GM18907 (cell line): ENCODE data around the gene DIO3.
"Not testable (repeated sequence)": the region's sequence is repeated elsewhere in the genome, so short reads cannot be mapped to it uniquely, and the experiment has no call there.

Experiments
- ATAC-seq: cut with Tn5 transposase; IDR thresholded peaks from one replicate; pipeline ENCODE4 v1.9.1; 2021; ENCODE audit warnings: mild to moderate bottlenecking, moderate library complexity; ENCODE audit not compliant: unreplicated experiment

Gene DIO3

GRCh38 chr14:101540481-101541462 lies 20.5 kb upstream of the DIO3 start:
- no peak for ATAC-seq

DNA sequence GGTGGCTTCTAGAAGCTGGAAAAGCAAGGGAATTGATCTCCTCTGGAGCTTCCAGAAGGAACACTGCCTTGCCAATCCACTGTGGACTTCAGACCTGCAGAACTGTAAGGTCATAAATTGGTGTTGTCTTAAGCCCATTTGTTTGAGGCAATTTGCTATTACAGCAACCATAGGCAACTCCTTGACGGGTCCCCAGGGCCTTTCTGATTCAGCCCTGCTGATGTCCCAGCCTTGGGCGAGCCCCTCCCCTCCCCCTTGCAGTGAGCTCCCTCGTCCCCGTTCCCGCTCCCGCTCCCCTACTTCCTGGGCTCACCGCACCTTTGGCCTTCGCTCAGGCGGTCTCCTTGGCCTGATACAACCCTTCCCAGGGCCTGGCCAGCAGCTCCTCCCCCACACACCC lies 18.9 kb upstream of the DIO3 start:
- ATAC-seq = no peak

- ATAC-seq = no peak
Measured at GRCh38 chr14:101543814-101544213, 17.5 kb upstream of the DIO3 start.

DNA sequence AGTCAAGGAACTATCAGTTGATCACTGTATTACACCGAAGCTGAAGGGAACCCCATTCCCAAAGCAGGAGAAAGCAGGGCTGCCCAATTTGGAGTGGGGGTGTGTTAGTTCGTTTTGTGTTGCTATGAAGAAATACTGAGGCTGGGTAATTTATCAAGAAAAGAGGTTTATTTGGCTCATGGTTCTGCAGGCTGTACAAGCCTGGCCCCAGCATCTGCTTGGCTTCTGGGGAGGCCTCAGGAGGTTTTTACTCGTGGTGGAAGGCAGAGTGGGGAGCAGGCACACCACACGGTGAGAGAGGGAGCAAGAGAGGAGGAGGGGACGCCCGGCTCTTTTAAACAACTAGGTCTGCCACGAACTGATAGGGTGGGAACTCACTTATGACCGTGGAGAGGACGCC lies 16.7 kb upstream of the DIO3 start:
- ATAC-seq = no peak

- no peak for ATAC-seq
Measured at GRCh38 chr14:101546706-101547105, 14.6 kb upstream of the DIO3 start.

DNA sequence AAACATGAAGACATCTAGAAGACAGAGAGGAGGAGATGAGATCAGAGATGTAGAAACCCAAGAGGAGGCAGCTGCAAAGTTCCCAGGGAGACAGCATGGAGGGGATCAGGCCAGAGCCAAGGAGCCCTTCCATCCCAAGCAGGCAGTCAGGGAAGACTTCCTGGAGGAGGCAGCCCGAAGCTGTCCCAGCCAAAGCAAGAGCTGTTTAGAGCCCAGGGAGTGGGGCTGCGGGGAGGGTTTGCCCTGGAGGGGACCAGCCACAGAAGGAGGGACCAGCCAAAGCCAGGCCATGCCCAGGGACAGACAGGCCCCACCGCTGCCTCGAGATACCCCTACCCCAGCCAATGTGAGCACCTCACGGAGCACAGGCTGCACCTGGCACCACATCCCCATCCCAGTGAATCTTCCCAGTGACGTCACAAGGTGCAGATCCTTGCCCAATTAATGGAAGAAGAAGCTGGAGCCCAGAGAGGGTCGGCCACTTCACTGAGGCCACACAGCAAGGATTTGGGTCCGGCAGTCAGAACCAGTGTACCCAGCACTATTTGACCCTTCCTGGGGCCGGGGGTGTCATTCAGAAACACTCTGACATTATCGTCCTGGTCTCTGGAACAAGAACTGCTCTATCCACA lies 14.1 kb upstream of the DIO3 start:
- ATAC-seq = no peak

DNA sequence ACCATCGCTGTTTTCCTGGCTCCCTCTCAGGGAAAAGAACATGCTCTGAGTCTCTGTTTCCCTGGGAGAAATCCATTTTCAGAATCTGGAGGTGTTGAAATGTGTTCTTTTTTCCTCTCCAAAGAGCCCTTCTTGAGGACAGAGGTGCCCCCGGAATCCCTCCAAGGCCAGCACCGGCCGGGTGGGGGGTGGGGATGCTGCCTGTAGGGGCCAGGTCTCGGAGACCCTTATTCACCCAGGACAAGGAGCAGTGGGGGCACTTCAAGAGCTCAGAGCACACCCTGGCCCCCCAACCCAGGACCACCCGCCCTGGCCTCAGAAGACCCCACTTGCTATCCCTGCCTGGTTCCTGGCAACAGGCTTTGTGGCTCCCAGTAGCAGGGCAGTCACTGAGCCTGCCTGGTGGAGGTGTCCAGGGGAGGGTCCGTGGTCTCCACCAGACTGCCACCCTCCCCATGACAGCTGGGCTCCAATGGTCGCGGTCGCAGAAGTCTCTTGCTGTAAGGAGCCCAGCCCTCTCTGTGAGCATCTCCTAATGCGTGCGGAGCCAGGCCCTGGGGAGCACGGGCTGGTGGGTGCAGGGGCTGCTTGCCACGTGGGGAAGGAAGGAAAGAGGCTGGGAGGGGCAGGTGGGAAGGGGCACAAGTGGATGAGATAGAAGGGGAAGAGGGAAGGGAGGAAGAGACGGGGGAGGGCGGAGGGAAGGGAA lies 13.2 kb upstream of the DIO3 start:
- ATAC-seq = no peak

DNA sequence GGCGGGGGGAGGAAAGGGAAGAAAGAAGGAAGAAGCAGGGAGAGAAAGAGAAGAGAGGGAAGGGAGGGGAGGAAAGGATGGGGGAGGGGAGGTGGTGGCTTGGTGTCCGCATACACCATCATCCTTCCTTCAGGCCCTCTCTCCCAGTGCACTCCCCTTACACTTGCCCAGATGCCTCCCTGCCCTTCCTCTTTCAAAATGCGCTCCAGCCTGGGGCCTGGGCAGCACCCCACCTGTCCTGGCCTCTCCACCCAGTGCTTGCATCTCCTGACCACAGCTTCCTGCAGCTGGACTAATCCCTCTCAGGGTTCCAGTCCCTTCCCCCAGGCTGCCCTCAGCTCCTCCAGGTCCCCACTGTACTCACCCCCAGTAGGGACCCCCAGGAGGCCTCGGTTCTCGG lies 12.6 kb upstream of the DIO3 start:
- ATAC-seq = no peak

- no peak for ATAC-seq
Measured at GRCh38 chr14:101549154-101549553, 12.1 kb upstream of the DIO3 start.

DNA sequence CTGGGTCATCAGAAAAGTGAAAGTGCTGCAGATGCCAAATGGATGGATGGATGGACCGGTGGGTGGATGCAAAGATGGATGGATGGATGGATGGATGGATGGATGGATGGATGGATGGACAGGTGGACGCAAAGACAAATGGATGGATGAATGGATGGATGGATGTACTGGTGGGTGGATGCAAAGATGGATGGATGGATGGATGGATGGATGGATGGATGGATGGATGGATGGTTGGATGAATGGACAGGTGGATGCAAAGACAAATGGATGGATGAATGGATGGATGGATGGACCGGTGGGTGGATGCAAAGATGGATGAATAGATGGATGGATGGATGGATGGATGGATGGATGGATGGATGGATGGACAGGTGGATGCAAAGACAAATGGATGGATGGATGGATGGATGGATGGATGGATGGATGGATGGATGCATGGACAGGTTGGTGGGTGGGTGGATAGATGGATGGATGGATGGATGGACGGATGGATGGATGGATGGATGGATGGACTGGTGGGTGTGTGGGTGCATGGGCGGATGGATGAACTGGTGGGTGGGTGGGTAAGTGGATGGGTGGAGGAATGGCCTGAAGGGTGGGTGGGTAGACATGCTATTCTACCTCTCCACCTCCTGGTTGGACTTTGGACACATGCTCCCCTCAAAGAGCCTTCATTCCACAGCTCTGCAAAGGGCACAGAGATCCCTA lies 10.9 kb upstream of the DIO3 start:
- not testable (repeated sequence) for ATAC-seq

- no peak for ATAC-seq
Measured at GRCh38 chr14:101551729-101552595, 9.3 kb upstream of the DIO3 start.

GRCh38 chr14:101552786-101553231 lies 8.5 kb upstream of the DIO3 start:
- ATAC-seq = no peak

DNA sequence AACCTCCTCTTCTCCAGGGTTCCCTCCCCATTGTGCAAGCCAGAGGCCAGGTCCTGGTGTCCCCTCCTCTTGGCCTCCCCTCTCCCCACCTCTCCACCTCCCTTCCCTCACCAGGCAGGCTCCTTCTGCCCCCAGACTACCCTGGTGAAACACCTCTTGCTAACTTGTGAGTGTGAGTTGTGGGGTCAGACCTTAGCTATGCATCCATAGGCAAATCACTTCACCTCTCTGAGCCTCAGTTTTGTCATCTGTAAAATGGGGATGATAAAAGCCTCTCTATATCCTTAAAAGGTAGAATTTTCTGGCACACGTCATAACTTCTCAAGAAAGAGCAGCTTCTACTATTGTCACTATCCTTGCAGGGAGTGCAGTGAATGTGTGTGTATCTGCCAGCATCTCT lies 7.9 kb upstream of the DIO3 start:
- no peak for ATAC-seq

GRCh38 chr14:101553931-101554330 lies 7.4 kb upstream of the DIO3 start:
- ATAC-seq = no peak

- no peak for ATAC-seq
Measured at GRCh38 chr14:101554991-101555668, 6.2 kb upstream of the DIO3 start.

- ATAC-seq = not testable (repeated sequence)
Measured at GRCh38 chr14:101555669-101556043, 5.6 kb upstream of the DIO3 start.

- ATAC-seq = no peak
Measured at GRCh38 chr14:101556131-101556530, 5.2 kb upstream of the DIO3 start.

GRCh38 chr14:101556566-101557320 lies 4.6 kb upstream of the DIO3 start:
- no peak for ATAC-seq

GRCh38 chr14:101557321-101557695 lies 4.0 kb upstream of the DIO3 start:
- no peak for ATAC-seq
